Activated CD4-positive, alpha-beta T cell treated with anti-CD3 and anti-CD28 coated beads for 24 hours (primary cell): ENCODE data around the gene OR4P4.

ENCODE experiments used
- DNase-seq, 2 donors: peaks; one replicate each; pipeline ENCODE4 v3.0.0-alpha.2; 2020; ENCODE audit warnings: low read depth in 2 of 2

OR4P4 gene

GRCh38 chr11:55634813-55635212 lies at the start of gene OR4P4:
TSS of gene OR4P4 (plus strand) at chr11:55635113.
- no peak for DNase-seq

GRCh38 chr11:55607545-55607944 lies 27.4 kb upstream of the OR4P4 start, which contains the start of gene OR4C11:
TSS of gene OR4C11 (minus strand) at chr11:55607645. CDS start at chr11:55604373, 3,272 bp downstream.
- DNase-seq = no peak

DNA sequence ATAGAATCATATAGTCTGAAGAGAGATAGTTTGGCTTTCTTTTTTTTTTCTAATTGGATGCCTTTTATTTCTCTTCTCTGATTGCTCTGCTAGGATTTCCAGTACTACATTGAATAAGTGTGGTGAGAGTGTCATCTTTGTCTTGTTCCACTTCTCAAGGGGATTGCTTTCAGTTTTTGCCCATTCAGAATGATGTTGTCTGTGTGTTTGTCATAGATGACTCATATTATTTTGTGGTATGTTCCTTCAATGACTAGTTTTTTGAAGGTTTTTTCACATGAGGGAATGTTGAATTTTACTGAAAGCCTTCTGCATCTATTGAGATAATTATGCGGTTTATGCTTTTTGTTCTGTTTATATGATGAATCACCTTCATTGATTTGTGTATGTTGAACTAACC lies 10.4 kb upstream of the OR4P4 start:
- DNase-seq = no peak

- DNase-seq = no peak
These were observed 13.1 kb downstream of the OR4P4 start, which contains the start of gene OR4S2 for GRCh38 chr11:55648027-55648426. TSS of gene OR4S2 (plus strand) at chr11:55648327. CDS start at chr11:55650904, 2,577 bp downstream.

DNA sequence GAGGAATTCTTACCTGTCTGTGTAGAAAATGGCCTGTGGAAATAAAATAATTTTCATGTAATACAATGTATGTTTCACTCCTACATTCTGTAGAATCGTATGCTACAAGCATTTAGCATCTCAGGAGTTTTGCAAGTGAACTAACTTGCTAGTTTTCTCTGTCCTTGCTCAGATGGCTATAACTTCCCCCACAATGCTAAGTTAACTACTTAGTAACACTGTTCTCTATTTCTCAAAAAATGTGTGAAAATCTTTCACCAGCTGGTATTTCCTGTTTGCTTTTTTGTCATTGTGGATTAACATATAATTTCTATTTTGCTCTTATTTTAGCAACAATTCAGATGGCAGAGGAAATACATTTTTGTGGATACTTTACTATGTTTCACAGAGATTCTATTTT lies 17.6 kb downstream of the OR4P4 start:
- DNase-seq = no peak

GRCh38 chr11:55655096-55655495 lies 20.2 kb downstream of the OR4P4 start:
- DNase-seq = no peak

DNA sequence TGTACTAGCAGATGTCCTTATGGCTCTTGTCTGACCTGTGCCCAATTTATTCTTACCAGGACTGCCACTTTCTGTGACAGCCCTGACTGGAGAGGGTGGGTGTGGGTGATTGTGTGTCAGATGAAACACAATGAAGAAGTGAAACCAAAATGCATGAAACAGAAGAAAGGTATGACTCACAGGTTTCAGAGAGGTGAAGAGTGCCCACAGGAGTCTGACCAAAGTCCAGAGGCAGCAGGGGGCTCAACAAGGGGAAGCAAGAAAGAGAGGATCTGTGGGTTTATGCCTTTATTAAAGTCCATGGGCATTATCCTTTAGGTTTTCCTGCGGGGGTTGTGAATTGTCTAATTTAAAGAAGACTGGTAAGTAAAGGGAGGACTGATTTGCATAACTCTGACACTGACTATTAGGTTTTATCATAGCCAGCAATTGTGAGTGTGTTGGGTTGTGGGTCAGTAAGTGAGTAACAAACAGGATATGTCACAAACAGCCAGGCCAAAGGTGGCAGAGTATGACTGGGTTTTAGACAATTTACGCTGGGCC lies 23.2 kb downstream of the OR4P4 start:
- DNase-seq = no peak

DNA sequence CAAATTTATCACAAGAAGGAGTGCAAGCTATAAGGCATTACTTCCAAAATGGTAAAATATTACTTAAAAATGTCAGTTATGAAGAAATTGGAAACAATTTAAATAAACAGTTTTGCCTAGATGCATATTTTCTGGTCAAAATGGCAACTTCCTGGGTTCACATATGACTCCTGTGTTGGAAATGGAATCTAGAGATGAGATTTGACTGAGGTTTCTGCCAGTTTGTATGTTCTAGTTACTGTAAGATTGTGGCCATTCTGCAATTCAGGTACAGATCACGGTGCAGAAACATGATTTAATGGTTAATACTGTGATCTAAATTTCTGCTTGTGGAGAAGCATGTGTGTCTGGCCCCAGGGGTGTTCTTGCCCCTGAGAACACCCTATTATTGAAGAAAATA lies 23.7 kb downstream of the OR4P4 start:
- no peak for DNase-seq

GRCh38 chr11:55661901-55662300 lies 27.0 kb downstream of the OR4P4 start, which contains the start of gene OR4C6:
TSS of gene OR4C6 (plus strand) at chr11:55662201. CDS start at chr11:55665167, 2,966 bp downstream.
- no peak for DNase-seq

GRCh38 chr11:55669376-55669775 lies 34.5 kb downstream of the OR4P4 start:
- DNase-seq = no peak

- DNase-seq = no peak
These were observed 38.9 kb downstream of the OR4P4 start for GRCh38 chr11:55673860-55674259.
